GM12874 (cell line): ENCODE data around the gene KRTAP5-9.

ENCODE experiments used
- CTCF ChIP-seq: IDR thresholded peaks from 2 replicates; pipeline ENCODE4 v1.5.1; 2011; ENCODE audit warnings: low read depth, mild to moderate bottlenecking, control low read depth, low read length, moderate library complexity; ENCODE audit not compliant: insufficient read depth

The KRTAP5-9 gene

GRCh38 chr11:71504531-71504930 is 43.7 kb upstream of the KRTAP5-9 start:
- TF ChIP-seq CTCF = no peak

- TF ChIP-seq CTCF = no peak
Observed at GRCh38 chr11:71505001-71505400, 43.2 kb upstream of the KRTAP5-9 start.

GRCh38 chr11:71505781-71506180 is 42.4 kb upstream of the KRTAP5-9 start:
- TF ChIP-seq CTCF = no peak

DNA sequence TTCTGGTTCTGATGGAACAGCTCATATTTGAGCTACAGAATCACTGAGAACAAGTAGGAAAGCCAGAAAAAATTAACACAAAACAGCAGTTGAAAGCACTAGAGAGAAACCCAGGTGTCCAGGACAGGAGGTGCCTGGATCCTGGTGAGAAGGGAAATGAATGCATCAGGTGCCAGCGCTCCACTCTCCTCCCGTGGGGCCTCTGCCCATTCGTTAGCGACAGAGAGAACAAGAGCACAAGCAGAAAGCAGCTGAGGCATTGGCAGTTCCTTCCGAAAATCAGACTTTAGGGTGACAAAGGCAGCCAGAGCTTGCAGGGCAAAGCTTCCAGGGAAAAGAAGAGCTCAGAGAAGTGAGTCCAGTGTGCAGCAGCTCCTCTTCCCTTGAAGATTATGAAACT is 41.1 kb upstream of the KRTAP5-9 start:
- no peak for TF ChIP-seq CTCF

- no peak for TF ChIP-seq CTCF
Observed at GRCh38 chr11:71518506-71519471, 29.4 kb upstream of the KRTAP5-9 start.

DNA sequence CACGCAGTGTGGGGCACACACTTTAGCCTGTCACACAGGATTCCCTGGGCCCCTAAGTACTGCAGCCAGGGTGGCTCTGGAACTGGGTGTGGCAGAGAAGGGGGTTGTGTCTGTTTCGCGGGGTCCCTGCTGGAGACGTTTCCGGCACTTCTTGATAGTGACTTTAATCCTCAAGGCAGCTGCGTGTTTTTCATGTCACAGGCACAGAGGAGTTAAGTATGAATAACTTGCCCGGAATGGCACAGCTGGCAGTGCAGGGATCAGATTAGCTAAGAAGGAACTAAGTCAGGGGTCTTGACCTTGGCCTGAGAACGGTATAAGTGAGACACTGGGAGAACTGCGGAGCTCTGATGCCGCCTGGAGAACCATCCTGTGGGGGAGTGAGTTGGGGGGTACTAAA is 28.7 kb upstream of the KRTAP5-9 start:
- TF ChIP-seq CTCF = no peak

DNA sequence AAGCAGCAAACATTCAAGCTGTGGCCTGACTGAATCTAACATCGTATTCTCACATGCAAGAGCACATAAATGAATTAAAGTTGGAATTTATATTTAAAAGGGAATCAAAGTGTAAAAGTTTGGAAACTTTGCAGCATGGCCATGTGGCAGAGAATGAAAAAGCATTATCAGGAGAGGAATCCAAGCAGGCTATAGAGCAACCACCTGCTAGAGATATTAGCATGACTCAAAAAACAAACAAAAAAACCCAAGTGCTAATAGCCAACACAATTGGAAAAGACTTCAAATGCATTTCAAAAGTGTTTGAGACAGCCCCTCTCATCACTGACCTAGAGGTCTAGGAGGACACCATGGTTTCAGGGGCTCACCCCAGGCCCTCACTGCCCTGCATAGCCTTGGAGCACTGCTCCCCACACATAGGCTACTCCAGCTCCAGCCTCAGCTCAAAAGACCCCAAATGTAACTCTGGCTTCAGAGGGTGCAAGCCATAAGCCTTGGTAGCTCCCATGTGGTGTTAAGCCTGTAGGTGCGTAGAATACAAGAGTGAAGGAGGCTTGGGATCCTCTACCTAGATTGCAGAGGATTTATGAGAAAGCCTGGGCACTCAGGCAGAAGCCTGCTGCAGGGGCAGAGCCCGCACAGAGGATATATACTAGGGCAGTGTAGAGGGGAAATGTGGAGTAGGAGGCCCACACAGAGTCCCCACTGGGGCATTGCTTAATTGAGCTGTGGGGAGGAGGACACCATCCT is 22.9 kb upstream of the KRTAP5-9 start:
- no peak for TF ChIP-seq CTCF
